Activated CD8-positive, alpha-beta T cell treated with anti-CD3 and anti-CD28 coated beads for 36 hours (primary cell): ENCODE data around the gene CREB1. TPM values are rescaled to one million over a fixed set of nuclear protein-coding genes. Genes with fewer than 3 reads are reported as not detected.
A peak's percentile ranks its signal among the peaks of the same experiment; 100 is the strongest.

Experiments
- ATAC-seq: fragments of 200-7000 bp; cut with Tn5 transposase; one replicate; pipeline ENCODE4 v1.10.0; 2021; ENCODE audit warnings: mild to moderate bottlenecking, moderate library complexity
- CTCF ChIA-PET: fragments of 350-600 bp; sonication (Branson Sonifier 250); formaldehyde crosslinking; loops from one replicate; lab custom pipeline; 2021; ENCODE audit warnings: antibody characterized with exemption; lab: Charles Lee
- POLR2A ChIA-PET: fragments of 350-600 bp; sonication (Branson Sonifier 250); formaldehyde crosslinking; loops from one replicate; lab custom pipeline; 2021; ENCODE audit warnings: antibody characterized with exemption; lab: Charles Lee
- DNase-seq: peaks from one replicate; pipeline ENCODE4 v3.0.0-alpha.2; 2020
- H3K27ac Mint-ChIP-seq: one replicate; pipeline ENCODE4 v1.8.0; 2021; ENCODE audit warnings: mild to moderate bottlenecking, mixed read lengths
- H3K27me3 Mint-ChIP-seq: one replicate; pipeline ENCODE4 v1.8.0; 2021; ENCODE audit warnings: mixed read lengths
- H3K36me3 Mint-ChIP-seq: one replicate; pipeline ENCODE4 v1.8.0; 2021; ENCODE audit warnings: low read depth, mixed read lengths
- H3K4me1 Mint-ChIP-seq: one replicate; pipeline ENCODE4 v1.8.0; 2021; ENCODE audit warnings: low read depth, mixed read lengths
- H3K4me3 Mint-ChIP-seq: one replicate; pipeline ENCODE4 v1.8.0; 2021; ENCODE audit warnings: mild to moderate bottlenecking, moderate library complexity, mixed read lengths
- H3K9me3 Mint-ChIP-seq: one replicate; pipeline ENCODE4 v1.8.0; 2021; ENCODE audit warnings: mixed read lengths
- intact Hi-C: fragments of 100-400 bp; cut with micrococcal nuclease; formaldehyde crosslinking; loops from one replicate; pipeline ENCODE4 v1.10.0; 2022
- total RNA-seq, 2 experiments: library from RNA; stranded (reverse); gene quantifications; one replicate each; pipeline ENCODE4 v1.2.3, GENCODE V29; 2021
- TF ChIP-seq, protein P1 (sequence below): fragments of 200-600 bp; IDR thresholded peaks from one replicate; pipeline ENCODE4 v1.8.0; 2022; ENCODE audit warnings: antibody characterized with exemption, mild to moderate bottlenecking

Gene CREB1
- 10 to 100 TPM; 92.8 to 95.8 TPM for total RNA-seq

DNA sequence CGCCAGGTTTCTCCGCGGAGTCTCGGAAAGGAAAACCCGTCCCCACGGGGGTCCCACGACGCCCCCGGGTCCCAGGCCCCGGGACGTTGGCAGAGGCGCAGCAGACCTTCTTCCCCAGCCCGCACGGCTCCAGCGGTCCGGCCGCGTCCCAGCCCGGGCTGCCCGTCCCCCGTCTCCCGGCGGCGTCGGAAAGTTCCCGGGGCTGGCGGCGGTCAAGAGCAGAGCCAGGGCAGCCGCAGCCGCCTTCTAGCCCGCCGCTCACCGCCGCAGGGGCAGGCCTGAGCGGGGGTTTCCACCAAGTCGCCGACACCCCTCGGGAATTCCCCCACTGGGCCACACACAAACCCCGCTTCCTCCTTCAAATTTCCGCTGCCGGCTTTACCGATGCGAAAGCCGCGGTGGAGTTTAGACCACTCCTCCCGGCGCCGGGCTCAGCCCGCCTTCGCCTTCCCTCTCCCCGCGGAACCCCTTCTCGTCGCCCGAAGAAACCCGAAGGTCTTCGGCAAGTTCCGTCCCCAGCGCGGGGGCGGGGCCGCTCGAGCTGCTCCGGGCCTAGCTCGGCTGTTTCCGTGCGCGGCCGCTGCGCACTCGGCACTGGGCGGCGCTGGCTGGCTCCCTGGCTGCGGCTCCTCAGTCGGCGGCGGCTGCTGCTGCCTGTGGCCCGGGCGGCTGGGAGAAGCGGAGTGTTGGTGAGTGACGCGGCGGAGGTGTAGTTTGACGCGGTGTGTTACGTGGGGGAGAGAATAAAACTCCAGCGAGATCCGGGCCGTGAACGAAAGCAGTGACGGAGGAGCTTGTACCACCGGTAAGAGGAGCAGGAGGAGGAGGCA is at the start of gene CREB1:
TSS of gene CREB1 (plus strand) at position 633 of the 830 bp plus-strand sequence. CDS start 25,674 bp downstream, outside the sequence.
- peak within 1 kb of the TSS; percentile 99 for H3K27ac Mint-ChIP-seq
- H3K4me3 Mint-ChIP-seq, result peak within 1 kb of the TSS; percentile 97
- intact Hi-C loops, result loop anchor here (2.0 to 10.0 kb wide), 2 partner anchors 65 to 95 kb away; partner anchors contain the start of gene METTL21A
- DNase-seq (peak; percentile 99), ATAC-seq (peak; percentile 86)
- no peaks in the 10 kb centered on the region for H3K9me3 Mint-ChIP-seq
- TF ChIP-seq, protein P1, sequence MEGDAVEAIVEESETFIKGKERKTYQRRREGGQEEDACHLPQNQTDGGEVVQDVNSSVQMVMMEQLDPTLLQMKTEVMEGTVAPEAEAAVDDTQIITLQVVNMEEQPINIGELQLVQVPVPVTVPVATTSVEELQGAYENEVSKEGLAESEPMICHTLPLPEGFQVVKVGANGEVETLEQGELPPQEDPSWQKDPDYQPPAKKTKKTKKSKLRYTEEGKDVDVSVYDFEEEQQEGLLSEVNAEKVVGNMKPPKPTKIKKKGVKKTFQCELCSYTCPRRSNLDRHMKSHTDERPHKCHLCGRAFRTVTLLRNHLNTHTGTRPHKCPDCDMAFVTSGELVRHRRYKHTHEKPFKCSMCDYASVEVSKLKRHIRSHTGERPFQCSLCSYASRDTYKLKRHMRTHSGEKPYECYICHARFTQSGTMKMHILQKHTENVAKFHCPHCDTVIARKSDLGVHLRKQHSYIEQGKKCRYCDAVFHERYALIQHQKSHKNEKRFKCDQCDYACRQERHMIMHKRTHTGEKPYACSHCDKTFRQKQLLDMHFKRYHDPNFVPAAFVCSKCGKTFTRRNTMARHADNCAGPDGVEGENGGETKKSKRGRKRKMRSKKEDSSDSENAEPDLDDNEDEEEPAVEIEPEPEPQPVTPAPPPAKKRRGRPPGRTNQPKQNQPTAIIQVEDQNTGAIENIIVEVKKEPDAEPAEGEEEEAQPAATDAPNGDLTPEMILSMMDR, result no peak
- ChIA-PET POLR2A (interaction anchor here (0.9 to 4.9 kb wide), 10 partner anchors 12 to 764 kb away, joined by 3 to 53 read pairs (median 8); partner anchors contain the start of genes FASTKD2, KLF7, MDH1B and METTL21A), CTCF (interaction anchor here (1.0 to 2.5 kb wide), 4 partner anchors 9 to 96 kb away, joined by 3 to 13 read pairs (median 4); partner anchors contain the start of gene METTL21A)
- H3K4me1 Mint-ChIP-seq, result peaks cover 56% of the 10 kb centered on the region
- H3K36me3 Mint-ChIP-seq, result peaks cover 34% of the 10 kb centered on the region
- H3K27me3 Mint-ChIP-seq, result no peaks in the 10 kb centered on the region

GRCh38 chr2:207480521-207481040 is 49.2 kb upstream of the CREB1 start:
- no peak overlapping the region for H3K4me3 Mint-ChIP-seq
- no peaks in the 10 kb centered on the region for H3K27me3 Mint-ChIP-seq
- ChIA-PET POLR2A (interaction anchor here (1.3 kb wide), 1 partner anchor 145 kb away, joined by 7 read pairs; the partner anchor contains the start of gene METTL21A), CTCF (interaction anchor here (0.9 kb wide), 1 partner anchor 680 kb away, joined by 3 read pairs; no protein-coding TSS in a partner anchor)
- DNase-seq (no peak), ATAC-seq (no peak)
- no peaks in the 10 kb centered on the region for H3K36me3 Mint-ChIP-seq
- H3K27ac Mint-ChIP-seq, result no peak overlapping the region
- H3K9me3 Mint-ChIP-seq, result no peaks in the 10 kb centered on the region
- peaks cover 26% of the 10 kb centered on the region for H3K4me1 Mint-ChIP-seq
- TF ChIP-seq, protein P1, result no peak
- intact Hi-C loops, result no loop called here

DNA sequence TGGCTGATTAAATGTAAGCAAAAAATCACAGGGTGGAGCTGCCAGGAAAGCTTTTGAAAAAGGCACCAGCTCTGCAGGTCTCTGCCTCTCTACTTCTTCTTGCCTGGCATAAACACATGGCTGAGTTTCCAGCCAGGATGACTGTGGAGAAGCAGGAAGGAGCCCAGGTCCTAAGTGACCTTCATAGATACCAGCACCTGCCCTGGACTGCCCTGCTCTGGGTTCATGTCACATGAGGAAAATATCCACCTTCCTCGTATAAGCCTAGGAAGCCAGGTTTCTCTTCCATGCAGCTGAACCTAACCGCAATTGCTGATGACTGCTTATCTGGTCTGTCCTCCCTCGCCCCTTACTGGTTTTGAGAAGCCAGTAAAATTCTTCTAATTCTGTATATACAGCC is 47.8 kb upstream of the CREB1 start:
- ATAC-seq, result no peak
- TF ChIP-seq, protein P1, result no peak
- H3K9me3 Mint-ChIP-seq, result no peaks in the 10 kb centered on the region
- no peaks in the 10 kb centered on the region for H3K36me3 Mint-ChIP-seq
- CTCF ChIA-PET, result no interaction called here
- no peak for DNase-seq
- H3K4me3 Mint-ChIP-seq, result no peak overlapping the region
- H3K4me1 Mint-ChIP-seq, result peaks cover 26% of the 10 kb centered on the region
- POLR2A ChIA-PET, result no interaction called here
- H3K27ac Mint-ChIP-seq, result no peak overlapping the region
- no peaks in the 10 kb centered on the region for H3K27me3 Mint-ChIP-seq
- intact Hi-C loops, result no loop called here

DNA sequence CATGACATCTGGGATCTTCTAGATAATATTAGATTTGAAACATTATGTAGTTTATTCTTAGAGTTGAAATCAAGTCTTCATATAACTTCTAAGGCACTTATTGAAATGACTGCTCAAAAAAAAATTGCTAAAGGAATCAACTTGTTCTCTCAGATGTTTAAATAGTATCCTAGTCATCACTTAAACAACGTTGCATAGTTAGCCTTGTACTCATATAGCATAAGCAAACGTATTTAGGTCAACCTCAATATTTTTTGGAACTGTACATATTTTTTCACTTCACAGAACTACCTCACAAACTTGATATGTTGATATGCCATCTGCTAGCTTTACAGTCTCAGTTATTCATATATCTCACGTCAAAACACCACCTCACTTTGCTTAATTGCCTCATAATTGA is 47.1 kb upstream of the CREB1 start:
- ChIA-PET POLR2A (no interaction called here), CTCF (no interaction called here)
- Mint-ChIP-seq H3K9me3 (no peaks in the 10 kb centered on the region), H3K36me3 (no peaks in the 10 kb centered on the region), H3K27ac (no peak overlapping the region), H3K4me1 (peaks cover 26% of the 10 kb centered on the region), H3K4me3 (no peak overlapping the region), H3K27me3 (no peaks in the 10 kb centered on the region)
- DNase-seq (no peak), ATAC-seq (no peak)
- TF ChIP-seq, protein P1, result no peak
- intact Hi-C loops, result no loop called here

- ChIA-PET POLR2A (no interaction called here), CTCF (no interaction called here)
- intact Hi-C loops, result no loop called here
Measured at GRCh38 chr2:207483066-207483465, 46.7 kb upstream of the CREB1 start.

More at GRCh38 chr2:207483066-207483465, 46.7 kb upstream of the CREB1 start:
- H3K27ac Mint-ChIP-seq, result no peak overlapping the region
- H3K36me3 Mint-ChIP-seq, result no peaks in the 10 kb centered on the region
- H3K9me3 Mint-ChIP-seq, result no peaks in the 10 kb centered on the region
- ATAC-seq (no peak), DNase-seq (no peak)
- TF ChIP-seq, protein P1, result no peak
- peaks cover 28% of the 10 kb centered on the region for H3K4me1 Mint-ChIP-seq
- no peaks in the 10 kb centered on the region for H3K27me3 Mint-ChIP-seq
- no peak overlapping the region for H3K4me3 Mint-ChIP-seq
